Measurements from ENCODE around the gene SYT6. TPM values are rescaled to one million over a fixed set of nuclear protein-coding genes. Genes with fewer than 3 reads are reported as not detected.

Gene SYT6
- total and polyA plus RNA-seq, 10 donors = 0.14 TPM; not detected in 9

- Histone ChIP-seq H3K9me3 (no peaks in the 10 kb centered on the region), H3K4me3 (no peak overlapping the region), H3K4me1 (peaks cover 0 to 4% (median 0%) of the 10 kb centered on the region in 6 donors), H3K27ac (no peak overlapping the region), H3K27me3 (replicated peaks in 1 of 7) (no peaks in the 10 kb centered on the region), H3K36me3 (no peaks in the 10 kb centered on the region)
- intact Hi-C loops (cut with DNase I; ENCODE audit: low total_unique reads) = no loop called here
- TF ChIP-seq, protein P1, sequence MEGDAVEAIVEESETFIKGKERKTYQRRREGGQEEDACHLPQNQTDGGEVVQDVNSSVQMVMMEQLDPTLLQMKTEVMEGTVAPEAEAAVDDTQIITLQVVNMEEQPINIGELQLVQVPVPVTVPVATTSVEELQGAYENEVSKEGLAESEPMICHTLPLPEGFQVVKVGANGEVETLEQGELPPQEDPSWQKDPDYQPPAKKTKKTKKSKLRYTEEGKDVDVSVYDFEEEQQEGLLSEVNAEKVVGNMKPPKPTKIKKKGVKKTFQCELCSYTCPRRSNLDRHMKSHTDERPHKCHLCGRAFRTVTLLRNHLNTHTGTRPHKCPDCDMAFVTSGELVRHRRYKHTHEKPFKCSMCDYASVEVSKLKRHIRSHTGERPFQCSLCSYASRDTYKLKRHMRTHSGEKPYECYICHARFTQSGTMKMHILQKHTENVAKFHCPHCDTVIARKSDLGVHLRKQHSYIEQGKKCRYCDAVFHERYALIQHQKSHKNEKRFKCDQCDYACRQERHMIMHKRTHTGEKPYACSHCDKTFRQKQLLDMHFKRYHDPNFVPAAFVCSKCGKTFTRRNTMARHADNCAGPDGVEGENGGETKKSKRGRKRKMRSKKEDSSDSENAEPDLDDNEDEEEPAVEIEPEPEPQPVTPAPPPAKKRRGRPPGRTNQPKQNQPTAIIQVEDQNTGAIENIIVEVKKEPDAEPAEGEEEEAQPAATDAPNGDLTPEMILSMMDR (IDR thresholded peaks at IDR 0.05 in 8 of 11, conservative IDR thresholded peaks at IDR 0.05 in 3 of 11) = no peak
- TF ChIP-seq POLR2A (IDR thresholded peaks at IDR 0.05) = no peak
- no peak for TF ChIP-seq POLR2AphosphoS5 (IDR thresholded peaks at IDR 0.05)
- no peak for DNase-seq
- 74 to 94% (median 87%) methylated on average over 13 of the region's 13 CpGs for WGBS, 5 donors
Observed at GRCh38 chr1:114080511-114081436, 72.9 kb downstream of the SYT6 start.

GRCh38 chr1:114079596-114080190 is 74.0 kb downstream of the SYT6 start:
- Histone ChIP-seq H3K27me3 (replicated peaks in 1 of 7) (no peaks in the 10 kb centered on the region), H3K4me1 (peaks cover 0 to 8% (median 0%) of the 10 kb centered on the region in 6 donors), H3K4me3 (no peak overlapping the region), H3K27ac (no peak overlapping the region), H3K9me3 (no peaks in the 10 kb centered on the region), H3K36me3 (no peaks in the 10 kb centered on the region)
- DNase-seq = no peak
- 91 to 92% (median 91%) methylated on average over 5 of the region's 5 CpGs for WGBS, 5 donors
- TF ChIP-seq POLR2A (IDR thresholded peaks at IDR 0.05) (no peak), POLR2AphosphoS5 (IDR thresholded peaks at IDR 0.05) (no peak)
- TF ChIP-seq, protein P1 (IDR thresholded peaks at IDR 0.05 in 8 of 11, conservative IDR thresholded peaks at IDR 0.05 in 3 of 11) = no peak
- intact Hi-C loops (cut with DNase I; ENCODE audit: low total_unique reads) = no loop called here

- H3K27ac ChIP-seq = no peak overlapping the region
- 37 to 56% (median 48%) methylated on average over 4 of the region's 4 CpGs for WGBS, 5 donors
- no peaks in the 10 kb centered on the region for H3K36me3 ChIP-seq
- H3K4me3 ChIP-seq = no peak overlapping the region
- H3K9me3 ChIP-seq = peaks cover 0 to 7% (median 4%) of the 10 kb centered on the region in 8 donors
- TF ChIP-seq, protein P1 (IDR thresholded peaks at IDR 0.05 in 8 of 11, conservative IDR thresholded peaks at IDR 0.05 in 3 of 11) = no peak
- TF ChIP-seq POLR2AphosphoS5 (IDR thresholded peaks at IDR 0.05) (no peak), POLR2A (IDR thresholded peaks at IDR 0.05) (no peak)
- intact Hi-C loops (cut with DNase I; ENCODE audit: low total_unique reads) = no loop called here
- peaks cover 0 to 8% (median 0%) of the 10 kb centered on the region in 6 donors for H3K4me1 ChIP-seq
- DNase-seq = no peak
- no peaks in the 10 kb centered on the region for H3K27me3 ChIP-seq (replicated peaks in 1 of 7)
Observed at GRCh38 chr1:114078116-114078515, 75.6 kb downstream of the SYT6 start.

DNA sequence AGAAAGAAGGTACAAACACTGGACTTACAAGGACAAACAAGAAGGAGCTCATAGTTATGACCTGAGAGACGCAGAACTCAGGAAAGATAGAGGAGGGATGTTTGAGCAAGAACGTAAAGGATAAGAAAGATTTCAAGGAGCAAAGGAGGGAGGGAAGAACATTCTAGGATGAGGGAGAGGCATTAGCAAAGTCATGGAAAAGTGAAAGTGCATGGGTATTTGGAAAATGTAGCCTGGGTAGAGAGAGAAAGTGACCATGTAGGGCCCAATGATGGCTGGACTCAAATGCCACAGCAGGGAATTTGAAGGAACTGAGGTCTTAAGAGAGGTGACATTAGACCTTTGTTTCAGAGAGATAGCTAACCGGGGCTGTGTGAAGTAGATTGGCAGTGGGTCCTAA is 76.5 kb downstream of the SYT6 start:
- Histone ChIP-seq H3K27ac (no peak overlapping the region), H3K27me3 (replicated peaks in 1 of 7) (no peaks in the 10 kb centered on the region), H3K4me1 (peaks cover 0 to 8% (median 0%) of the 10 kb centered on the region in 6 donors), H3K9me3 (peaks cover under 1 to 16% (median 13%) of the 10 kb centered on the region in 8 donors), H3K4me3 (no peak overlapping the region), H3K36me3 (no peaks in the 10 kb centered on the region)
- TF ChIP-seq, protein P1 (IDR thresholded peaks at IDR 0.05 in 8 of 11, conservative IDR thresholded peaks at IDR 0.05 in 3 of 11) = no peak
- TF ChIP-seq POLR2AphosphoS5 (IDR thresholded peaks at IDR 0.05) (no peak), POLR2A (IDR thresholded peaks at IDR 0.05) (no peak)
- intact Hi-C loops (cut with DNase I; ENCODE audit: low total_unique reads) = no loop called here
- DNase-seq = no peak
- WGBS, 5 donors = 80 to 88% (median 85%) methylated on average over 3 of the region's 3 CpGs
